Measurements from ENCODE around the gene FBXO28.

GRCh38 chr1:224175617-224176016 lies 61.7 kb downstream of the FBXO28 start:
- no peak for TF ChIP-seq CTCF (IDR thresholded peaks at IDR 0.05)
- TF ChIP-seq EP300 (IDR thresholded peaks at IDR 0.05), result no peak
- TF ChIP-seq POLR2A (IDR thresholded peaks at IDR 0.05), result no peak

Measured in sigmoid colon (tissue), 4 donors.